GM12878 (cell line): ENCODE measurements around the gene DIS3L2. TPM values are rescaled to one million over a fixed set of nuclear protein-coding genes. Genes with fewer than 3 reads are reported as not detected.
"Not testable (repeated sequence)": the region's sequence is repeated elsewhere in the genome, so short reads cannot be mapped to it uniquely, and the experiment has no call there.

Experiments
- ATAC-seq: fragments of 200-7000 bp; cut with Tn5 transposase; 3 replicates; pipeline ENCODE4 v1.9.1; 2020; ENCODE audit warnings: mild to moderate bottlenecking, moderate library complexity
- BruUV-seq: library from RNA; stranded (reverse); fragments of 400-500 nt; replicated peaks from 2 replicates; lab custom pipeline; 2021; lab: Mats Ljungman, UMichigan
- CTCF ChIA-PET: fragments of 300-600 bp; sonication (Branson Sonifier 250); formaldehyde crosslinking; extraction: SDS; loops from one replicate; lab custom pipeline; 2021; ENCODE audit warnings: inconsistent platforms; lab: Yijun Ruan, JAX
- POLR2A ChIA-PET: fragments of 350-600 bp; formaldehyde crosslinking; extraction: SDS; loops from one replicate; lab custom pipeline; 2021; ENCODE audit warnings: inconsistent platforms; lab: Charles Lee
- RAD21 ChIA-PET: fragments of 300-600 bp; sonication (Branson Sonifier 250); formaldehyde crosslinking; loops from one replicate; lab custom pipeline; 2023; ENCODE audit warnings: antibody characterized with exemption; ENCODE audit not compliant: unreplicated experiment; lab: Charles Lee
- SMC1A ChIA-PET: fragments of 300-600 bp; sonication (Branson Sonifier 250); formaldehyde crosslinking; loops from one replicate; lab custom pipeline; 2023; ENCODE audit not compliant: unreplicated experiment, uncharacterized antibody; lab: Charles Lee
- DNase-seq: peaks from one replicate; pipeline ENCODE4 v3.0.0-alpha.2; 2011; ENCODE audit warnings: low read depth, low spot score
- FAIRE-seq: peaks from 3 replicates; lab custom pipeline; 2011; peaks lifted over from hg19 to GRCh38; lab: Jason Lieb, UNC
- H2AFZ ChIP-seq: 2 replicates; pipeline ENCODE4 v1.6.0; 2011; ENCODE audit warnings: low read depth, low read length, control low read depth; ENCODE audit not compliant: control insufficient read depth
- H3K27ac ChIP-seq: 2 replicates; pipeline ENCODE4 v1.5.1; 2011; ENCODE audit warnings: control low read depth; ENCODE audit not compliant: control insufficient read depth, insufficient read depth
- H3K27me3 ChIP-seq, 2 experiments: replicated peaks in 1 of 2; 2 replicates each; pipeline versions ENCODE4 v1.6.0 to v1.6.1; 2011; ENCODE audit warnings: low read length in 1 of 2; ENCODE audit not compliant: control insufficient read depth in 2 of 2, insufficient read depth in 2 of 2
- H3K36me3 ChIP-seq, 2 experiments: 2 replicates each; pipeline ENCODE4 v1.5.1; 2011; ENCODE audit warnings: low read length in 1 of 2; ENCODE audit not compliant: control insufficient read depth in 2 of 2, insufficient read depth in 2 of 2
- H3K4me1 ChIP-seq: 2 replicates; pipeline ENCODE4 v1.6.1; 2011; ENCODE audit warnings: mild to moderate bottlenecking, low read length, moderate library complexity, mixed read lengths; ENCODE audit not compliant: control insufficient read depth, insufficient read depth
- H3K4me2 ChIP-seq: 2 replicates; pipeline ENCODE4 v1.6.0; 2011; ENCODE audit warnings: control low read depth; ENCODE audit not compliant: control insufficient read depth, insufficient read depth
- H3K4me3 ChIP-seq: fragments of 200-600 bp; sonication (generic); 2 replicates; pipeline ENCODE4 v1.5.1; 2016
- H3K79me2 ChIP-seq: 2 replicates; pipeline ENCODE4 v1.6.0; 2011; ENCODE audit warnings: low read length; ENCODE audit not compliant: control insufficient read depth, insufficient read depth
- H3K9ac ChIP-seq: 2 replicates; pipeline ENCODE4 v1.8.0; 2011; ENCODE audit warnings: low read length, control low read depth, mixed read lengths; ENCODE audit not compliant: control insufficient read depth, insufficient read depth
- H3K9me3 ChIP-seq: replicated peaks from 3 replicates; pipeline ENCODE4 v1.5.1; 2011; ENCODE audit warnings: mild to moderate bottlenecking, low read length; ENCODE audit not compliant: control insufficient read depth, insufficient read depth
- H4K20me1 ChIP-seq: 2 replicates; pipeline ENCODE4 v1.6.0; 2011; ENCODE audit not compliant: control insufficient read depth, insufficient read depth
- HDAC2 ChIP-seq: fragments of 200-600 bp; sonication (generic); IDR thresholded peaks from 2 replicates; pipeline ENCODE4 v1.6.1; 2017
- IKZF2 ChIP-seq, 2 experiments: fragments of 450-650 bp; IDR thresholded peaks; 2 replicates each; pipeline ENCODE4 v1.6.1; 2017; ENCODE audit warnings: mild to moderate bottlenecking in 2 of 2, moderate library complexity in 2 of 2
- KAT2A ChIP-seq: conservative IDR thresholded peaks from 2 replicates; pipeline ENCODE4 v1.6.1; 2011; ENCODE audit warnings: low read depth, low read length; ENCODE audit not compliant: control insufficient read depth
- MEF2B ChIP-seq: fragments of 450-650 bp; IDR thresholded peaks from 2 replicates; pipeline ENCODE4 v1.6.1; 2018; ENCODE audit warnings: mild to moderate bottlenecking, moderate library complexity; ENCODE audit not compliant: partially characterized antibody, poor library complexity, severe bottlenecking
- MTA2 ChIP-seq: fragments of 450-650 bp; IDR thresholded peaks from 2 replicates; pipeline ENCODE4 v1.6.1; 2016; ENCODE audit warnings: low read depth, mild to moderate bottlenecking, moderate library complexity
- MYC ChIP-seq: IDR thresholded peaks from 2 replicates; pipeline ENCODE4 v1.6.1; 2011; ENCODE audit warnings: mild to moderate bottlenecking, low read length, moderate library complexity, inconsistent platforms; ENCODE audit not compliant: insufficient read depth, insufficient replicate concordance, insufficient read length, severe bottlenecking
- NFYA ChIP-seq: IDR thresholded peaks from 2 replicates; pipeline ENCODE4 v1.6.1; 2011; ENCODE audit warnings: low read depth, mild to moderate bottlenecking, low read length, improper control_type of control experiment, borderline replicate concordance
- NR2F1 ChIP-seq: fragments of 450-650 bp; conservative IDR thresholded peaks from 2 replicates; pipeline ENCODE4 v1.6.1; 2017; ENCODE audit warnings: mild to moderate bottlenecking
- PAX5 ChIP-seq: IDR thresholded peaks from 2 replicates; pipeline ENCODE4 v1.6.1; 2011; ENCODE audit warnings: low read depth, low read length, borderline replicate concordance
- PML ChIP-seq: IDR thresholded peaks from 2 replicates; pipeline ENCODE4 v1.6.1; 2012; ENCODE audit warnings: low read length, inconsistent platforms
- POLR2A ChIP-seq: IDR thresholded peaks from 2 replicates; pipeline ENCODE4 v1.6.1; 2011; ENCODE audit warnings: low read depth, mild to moderate bottlenecking, low read length
- RAD51 ChIP-seq: fragments of 450-650 bp; IDR thresholded peaks from 2 replicates; pipeline ENCODE4 v1.6.1; 2016; ENCODE audit warnings: moderate library complexity, mild to moderate bottlenecking, inconsistent platforms
- RELA ChIP-seq: fragments of 450-650 bp; IDR thresholded peaks from 2 replicates; pipeline ENCODE4 v1.8.0; 2014; ENCODE audit warnings: borderline replicate concordance; ENCODE audit not compliant: partially characterized antibody
- WGBS: methylation state at CpG from one replicate; pipeline ENCODE4 v1.1.6; 2016; ENCODE audit warnings: low lambda C conversion rate; ENCODE audit not compliant: insufficient replicate concordance, insufficient coverage; ENCODE audit errors: missing lambda C conversion rate; 5-methylcytosine and 5-hydroxymethylcytosine counted together
- in situ Hi-C: fragments of 300-500 bp; cut with MboI; formaldehyde crosslinking; loops from 9 replicates; pipeline ENCODE4 v1.14.3; 2018; ENCODE audit warnings: mixed read lengths
- intact Hi-C: fragments of 100-400 bp; cut with micrococcal nuclease; formaldehyde crosslinking; loops from one replicate; pipeline ENCODE4 v1.14.2; 2022; ENCODE audit not compliant: unreplicated experiment
- polyA plus RNA-seq, 11 experiments: library from polyadenylated mRNA; depleted of rRNA in 4 of 11; unstranded in 6 of 11; stranded (reverse) in 5 of 11; fragments of >200 nt; fragmentation: Nextera tagmentation in 4 of 11; fragmentation: Illumina TruSeq in 1 of 11; extraction: Ambion mirVana in 4 of 11; extraction: Trizol in 1 of 11; gene quantifications; 1 replicate in 1 of 11; 2 replicates in 10 of 11; pipeline versions ENCODE4 v1.2.1 to v1.2.3, GENCODE V29; 2011 to 2016; ENCODE audit warnings: inconsistent platforms in 2 of 11, missing spikeins in 2 of 11, low read depth in 1 of 11
- total RNA-seq, 4 experiments: library from RNA; depleted of rRNA in 3 of 4; stranded (reverse); fragments of >200 nt in 3 of 4; fragmentation: Illumina TruSeq in 1 of 4; extraction: Trizol in 1 of 4; gene quantifications; 2 replicates each; pipeline versions ENCODE4 v1.2.1 to v1.2.3, GENCODE V29; 2013 to 2021
- TF ChIP-seq, protein P1 (sequence below): IDR thresholded peaks from 2 replicates; pipeline ENCODE4 v1.6.1; 2011; ENCODE audit warnings: borderline replicate concordance, low read depth, mild to moderate bottlenecking, moderate library complexity, low read length; ENCODE audit not compliant: insufficient read depth, poor library complexity, severe bottlenecking
- TF ChIP-seq, protein P2 (sequence below): IDR thresholded peaks from 2 replicates; pipeline ENCODE4 v1.6.1; 2011; ENCODE audit warnings: low read depth, mild to moderate bottlenecking, low read length, moderate library complexity, borderline replicate concordance; ENCODE audit errors: extremely low read depth

Gene DIS3L2
- total and polyA plus RNA-seq, 10 of the 15 experiments (the other 5 are each of a cell fraction or from before 2014, with no cell fraction given) = 3.5 to 27.1 (median 16.0) TPM

DNA sequence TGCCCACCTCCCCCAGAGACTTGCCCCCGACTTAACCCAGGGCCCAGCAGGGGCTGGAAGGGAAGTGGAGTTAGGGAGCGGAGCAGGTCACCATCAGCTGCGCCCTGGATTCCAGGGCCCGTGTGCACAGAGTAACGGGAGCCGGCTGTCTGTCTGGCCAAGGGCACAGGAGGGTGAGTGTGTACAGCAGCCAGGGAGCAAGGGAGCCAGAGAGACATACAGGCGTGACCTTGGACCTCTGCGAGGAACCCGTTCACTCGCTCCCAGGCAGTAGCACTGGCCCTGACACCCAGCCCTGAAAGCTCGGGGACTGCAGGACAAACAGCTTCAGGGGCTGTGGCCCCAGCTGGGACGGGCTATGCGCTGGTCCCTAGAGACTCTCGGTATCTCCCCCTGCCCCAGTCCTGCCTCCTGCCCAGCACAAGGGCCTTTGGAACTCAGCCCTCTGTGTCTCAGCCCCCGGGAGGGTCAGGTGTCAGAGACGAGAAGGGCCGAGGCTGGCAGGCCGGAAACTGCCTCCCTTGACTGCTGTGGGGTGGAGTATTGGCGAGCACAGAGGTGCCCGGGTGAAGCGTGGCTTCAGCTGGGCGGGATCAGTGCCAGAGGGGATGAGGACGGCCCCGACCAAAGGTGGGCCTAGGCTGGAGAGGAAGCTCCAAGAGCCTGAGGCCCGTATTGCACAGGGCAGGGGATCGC is 370.9 kb downstream of the DIS3L2 start:
- H3K9me3 ChIP-seq, H3K27ac ChIP-seq, BruUV-seq, SMC1A ChIA-PET, H3K4me3 ChIP-seq, H3K36me3 ChIP-seq, H3K79me2 ChIP-seq, H3K9ac ChIP-seq, in situ Hi-C loops, ATAC-seq, H3K4me2 ChIP-seq, intact Hi-C loops, POLR2A ChIA-PET, CTCF ChIA-PET, RAD21 ChIA-PET, H4K20me1 ChIP-seq, FAIRE-seq, H2AFZ ChIP-seq, DNase-seq, H3K27me3 ChIP-seq: not testable (repeated sequence)
- WGBS = 83% methylated on average over 20 of the region's 26 CpGs
- peaks cover 10% of the 10 kb centered on the region for H3K4me1 ChIP-seq

DNA sequence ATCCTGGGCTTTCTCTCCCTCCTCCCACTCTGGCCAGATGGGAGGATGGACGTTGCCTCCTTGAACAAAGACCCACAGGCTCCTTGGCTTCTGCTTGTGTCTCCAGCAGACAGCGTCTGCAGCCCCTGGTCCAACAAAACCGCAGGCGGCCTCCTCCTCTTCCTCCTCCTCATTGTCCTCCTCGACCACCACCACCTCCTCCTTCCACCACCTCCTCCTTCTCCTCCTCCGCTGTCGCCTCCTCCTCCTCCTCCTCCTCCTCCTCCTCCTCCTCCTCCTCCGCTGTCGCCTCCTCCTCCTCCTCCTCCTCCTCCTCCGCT is 371.4 kb downstream of the DIS3L2 start:
- BruUV-seq = no TSS peak
- Histone ChIP-seq H3K9ac (no peak overlapping the region), H3K4me3 (no peak overlapping the region), H3K36me3 (peaks cover 0 to 5% of the 10 kb centered on the region in 2 experiments; a peak in 2 of 4 replicates), H4K20me1 (no peaks in the 10 kb centered on the region), H3K27me3 (no peaks in the 10 kb centered on the region), H3K27ac (no peak overlapping the region), H3K79me2 (no peaks in the 10 kb centered on the region), H3K4me2 (no peak overlapping the region), H3K4me1 (peaks cover 6% of the 10 kb centered on the region), H2AFZ (no peak overlapping the region), H3K9me3 (no peaks in the 10 kb centered on the region)
- POLR2A ChIA-PET = no interaction called here
- intact Hi-C loops (loop anchor here (1.0 kb wide), 1 partner anchor 107 kb away; no protein-coding TSS in a partner anchor), in situ Hi-C loops (no loop called here)
- no peak for ATAC-seq
- 64% methylated on average over 5 of the region's 10 CpGs for WGBS
- SMC1A ChIA-PET = no interaction called here
- no peak for FAIRE-seq
- CTCF ChIA-PET = no interaction called here
- RAD21 ChIA-PET = no interaction called here
- no peak for DNase-seq
- no peak for TF ChIP-seq PAX5
- no peak for TF ChIP-seq KAT2A
- no peak for TF ChIP-seq NFYA
- TF ChIP-seq MEF2B = no peak
- TF ChIP-seq MTA2 = no peak
- TF ChIP-seq, protein P1, sequence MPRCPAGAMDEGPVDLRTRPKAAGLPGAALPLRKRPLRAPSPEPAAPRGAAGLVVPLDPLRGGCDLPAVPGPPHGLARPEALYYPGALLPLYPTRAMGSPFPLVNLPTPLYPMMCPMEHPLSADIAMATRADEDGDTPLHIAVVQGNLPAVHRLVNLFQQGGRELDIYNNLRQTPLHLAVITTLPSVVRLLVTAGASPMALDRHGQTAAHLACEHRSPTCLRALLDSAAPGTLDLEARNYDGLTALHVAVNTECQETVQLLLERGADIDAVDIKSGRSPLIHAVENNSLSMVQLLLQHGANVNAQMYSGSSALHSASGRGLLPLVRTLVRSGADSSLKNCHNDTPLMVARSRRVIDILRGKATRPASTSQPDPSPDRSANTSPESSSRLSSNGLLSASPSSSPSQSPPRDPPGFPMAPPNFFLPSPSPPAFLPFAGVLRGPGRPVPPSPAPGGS = no peak
- no peak for TF ChIP-seq RAD51
- no peak for TF ChIP-seq PML
- no peak for TF ChIP-seq MYC
- TF ChIP-seq POLR2A = no peak
- TF ChIP-seq IKZF2 (IDR thresholded peaks at IDR 0.05) = no peak
- no peak for TF ChIP-seq NR2F1
- no peak for TF ChIP-seq RELA
- TF ChIP-seq, protein P2, sequence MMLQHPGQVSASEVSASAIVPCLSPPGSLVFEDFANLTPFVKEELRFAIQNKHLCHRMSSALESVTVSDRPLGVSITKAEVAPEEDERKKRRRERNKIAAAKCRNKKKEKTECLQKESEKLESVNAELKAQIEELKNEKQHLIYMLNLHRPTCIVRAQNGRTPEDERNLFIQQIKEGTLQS = no peak
- TF ChIP-seq HDAC2 = no peak
